DOHH2 (cell line): Measurements from ENCODE around the gene CLPTM1L.
"Not testable (repeated sequence)": the region's sequence is repeated elsewhere in the genome, so short reads cannot be mapped to it uniquely, and the experiment has no call there.

Experiments
- H3F3A ChIP-seq: fragments of 200-600 bp; sonication (generic), shearing (Covaris generic); 2 replicates; pipeline ENCODE4 v1.6.0; 2016; ENCODE audit warnings: antibody characterized with exemption, mild to moderate bottlenecking; ENCODE audit not compliant: control insufficient read depth, insufficient read depth
- H3K27ac ChIP-seq: fragments of 200-600 bp; sonication (generic); 2 replicates; pipeline ENCODE4 v1.5.1; 2014; ENCODE audit warnings: low read depth, mild to moderate bottlenecking, low read length, moderate library complexity
- H3K27me3 ChIP-seq: fragments of 200-600 bp; sonication (generic); 2 replicates; pipeline ENCODE4 v1.6.1; 2014; ENCODE audit warnings: mild to moderate bottlenecking, low read length, mixed read lengths; ENCODE audit not compliant: control insufficient read depth
- H3K36me3 ChIP-seq: fragments of 200-600 bp; sonication (generic); 2 replicates; pipeline ENCODE4 v1.6.1; 2014; ENCODE audit warnings: mild to moderate bottlenecking, low read length, moderate library complexity, mixed read lengths; ENCODE audit not compliant: control insufficient read depth
- H3K4me1 ChIP-seq: fragments of 200-600 bp; sonication (generic); 2 replicates; pipeline ENCODE4 v1.6.1; 2014; ENCODE audit warnings: mild to moderate bottlenecking, low read length, mixed read lengths; ENCODE audit not compliant: control insufficient read depth
- H3K4me2 ChIP-seq: fragments of 200-600 bp; sonication (generic); 2 replicates; pipeline ENCODE4 v1.6.0; 2014; ENCODE audit warnings: mild to moderate bottlenecking, low read length, moderate library complexity
- H3K4me3 ChIP-seq: fragments of 200-600 bp; sonication (generic); 2 replicates; pipeline ENCODE4 v1.5.1; 2014; ENCODE audit warnings: mild to moderate bottlenecking, low read length, mixed read lengths
- H3K79me2 ChIP-seq: fragments of 200-600 bp; sonication (generic); 2 replicates; pipeline ENCODE4 v1.6.1; 2014; ENCODE audit warnings: mild to moderate bottlenecking, low read length, mixed read lengths; ENCODE audit not compliant: control insufficient read depth
- H3K9me2 ChIP-seq: fragments of 200-600 bp; sonication (generic); replicated peaks from 2 replicates; pipeline ENCODE4 v1.6.1; 2014; ENCODE audit warnings: mild to moderate bottlenecking, low read length, mixed read lengths; ENCODE audit not compliant: control insufficient read depth
- H3K9me3 ChIP-seq: fragments of 200-600 bp; sonication (generic); 2 replicates; pipeline ENCODE4 v1.6.1; 2014; ENCODE audit warnings: antibody characterized with exemption, low read length, mixed read lengths; ENCODE audit not compliant: control insufficient read depth, insufficient read depth
- H4K20me1 ChIP-seq: fragments of 200-600 bp; sonication (generic); 2 replicates; pipeline ENCODE4 v1.6.0; 2014; ENCODE audit warnings: low read depth, mild to moderate bottlenecking, antibody characterized with exemption, low read length, moderate library complexity; ENCODE audit not compliant: control insufficient read depth, insufficient read depth
- CTCF ChIP-seq: fragments of 200-600 bp; sonication (generic); IDR thresholded peaks from one replicate; pipeline ENCODE4 v1.5.1; 2014; ENCODE audit warnings: antibody characterized with exemption, mild to moderate bottlenecking, low read depth, low read length; ENCODE audit not compliant: poor library complexity, severe bottlenecking
- EZH2phosphoT487 ChIP-seq: fragments of 200-600 bp; sonication (generic); IDR thresholded peaks from 2 replicates; pipeline ENCODE4 v1.6.1; 2017; ENCODE audit warnings: borderline replicate concordance, mild to moderate bottlenecking, antibody characterized with exemption, low read length, moderate library complexity, mixed read lengths

The CLPTM1L gene

GRCh38 chr5:1362242-1363015, 17.5 kb upstream of the CLPTM1L start:
- H3K4me3 ChIP-seq, result no peak overlapping the region
- H3K9me3 ChIP-seq, result no peaks in the 10 kb centered on the region
- TF ChIP-seq CTCF, result no peak
- TF ChIP-seq EZH2phosphoT487, result no peak
- H3K27ac ChIP-seq, result no peak overlapping the region
- no peak overlapping the region for H3K4me2 ChIP-seq
- H3K27me3 ChIP-seq, result peaks cover 35% of the 10 kb centered on the region
- H3F3A ChIP-seq, result no peaks in the 10 kb centered on the region
- H3K9me2 ChIP-seq, result no peaks in the 10 kb centered on the region
- no peaks in the 10 kb centered on the region for H3K36me3 ChIP-seq
- H3K4me1 ChIP-seq, result peaks cover 27% of the 10 kb centered on the region
- H4K20me1 ChIP-seq, result no peaks in the 10 kb centered on the region
- no peaks in the 10 kb centered on the region for H3K79me2 ChIP-seq

- no peaks in the 10 kb centered on the region for H3F3A ChIP-seq
- no peak for TF ChIP-seq CTCF
- TF ChIP-seq EZH2phosphoT487, result no peak
- H3K27ac ChIP-seq, result no peak overlapping the region
- H3K4me2 ChIP-seq, result no peak overlapping the region
- H3K79me2 ChIP-seq, result no peaks in the 10 kb centered on the region
- no peaks in the 10 kb centered on the region for H4K20me1 ChIP-seq
- H3K4me1 ChIP-seq, result peaks cover 12% of the 10 kb centered on the region
- H3K9me3 ChIP-seq, result no peaks in the 10 kb centered on the region
- H3K4me3 ChIP-seq, result no peak overlapping the region
- no peaks in the 10 kb centered on the region for H3K36me3 ChIP-seq
- H3K27me3 ChIP-seq, result peaks cover 35% of the 10 kb centered on the region
- H3K9me2 ChIP-seq, result no peaks in the 10 kb centered on the region
Measured at GRCh38 chr5:1360861-1361260, 16.0 kb upstream of the CLPTM1L start.

GRCh38 chr5:1360367-1360766, 15.5 kb upstream of the CLPTM1L start:
- not testable (repeated sequence) for H3K4me1 ChIP-seq, H3K27ac ChIP-seq, H3K9me3 ChIP-seq, H3K79me2 ChIP-seq, H3K36me3 ChIP-seq, H3F3A ChIP-seq, H3K4me3 ChIP-seq, H4K20me1 ChIP-seq, H3K9me2 ChIP-seq, H3K4me2 ChIP-seq
- H3K27me3 ChIP-seq, result peaks cover 35% of the 10 kb centered on the region

- no peak overlapping the region for H3K4me2 ChIP-seq
- H3K27me3 ChIP-seq, result peaks cover 35% of the 10 kb centered on the region
- no peaks in the 10 kb centered on the region for H3K9me2 ChIP-seq
- H3K4me1 ChIP-seq, result peaks cover 3% of the 10 kb centered on the region; the same call in 1 of the 2 replicates
- H3K79me2 ChIP-seq, result no peaks in the 10 kb centered on the region
- no peaks in the 10 kb centered on the region for H3K9me3 ChIP-seq
- no peak overlapping the region for H3K27ac ChIP-seq
- TF ChIP-seq CTCF, result no peak
- TF ChIP-seq EZH2phosphoT487, result no peak
- no peaks in the 10 kb centered on the region for H3K36me3 ChIP-seq
- H4K20me1 ChIP-seq, result no peaks in the 10 kb centered on the region
- H3K4me3 ChIP-seq, result no peak overlapping the region
- H3F3A ChIP-seq, result no peaks in the 10 kb centered on the region
Measured at GRCh38 chr5:1359713-1360112, 14.8 kb upstream of the CLPTM1L start.
